SK-N-SH treated with all-trans-retinoic acid at 6 μM for 48 hours (cell line): ENCODE results near the gene CYTH4.

Source experiments
- ATAC-seq: fragments of 200-7000 bp; cut with Tn5 transposase; 3 replicates; pipeline ENCODE4 v1.9.1; 2020; ENCODE audit warnings: mild to moderate bottlenecking, moderate library complexity
- ARNTL ChIP-seq: fragments of 450-650 bp; formaldehyde crosslinking; IDR thresholded peaks from 2 replicates; pipeline ENCODE4 v1.5.0; 2020; ENCODE audit warnings: low read depth, mild to moderate bottlenecking, moderate library complexity, borderline replicate concordance
- BACH2 ChIP-seq: fragments of 250-450 bp; sonication (Bioruptor Pico); IDR thresholded peaks from 2 replicates; pipeline ENCODE4 v1.9.0; 2021; ENCODE audit warnings: mild to moderate bottlenecking, borderline replicate concordance
- CREB5 ChIP-seq: fragments of 250-450 bp; sonication (Bioruptor Pico); IDR thresholded peaks from 2 replicates; pipeline ENCODE4 v1.5.1; 2020; ENCODE audit warnings: low read depth, mild to moderate bottlenecking, moderate library complexity
- CSDC2 ChIP-seq: fragments of 250-450 bp; sonication (Bioruptor Pico); IDR thresholded peaks from 2 replicates; pipeline ENCODE4 v1.5.0; 2020; ENCODE audit warnings: mild to moderate bottlenecking, moderate library complexity
- CSRNP3 ChIP-seq: fragments of 250-450 bp; sonication (Bioruptor Pico); IDR thresholded peaks from 2 replicates; pipeline ENCODE4 v1.5.1; 2021; ENCODE audit warnings: mild to moderate bottlenecking, moderate library complexity
- ESRRG ChIP-seq: fragments of 250-450 bp; sonication (Bioruptor Pico); IDR thresholded peaks from 2 replicates; pipeline ENCODE4 v1.6.1; 2021; ENCODE audit warnings: mild to moderate bottlenecking
- GLIS3 ChIP-seq: fragments of 250-450 bp; sonication (Bioruptor Pico); IDR thresholded peaks from 2 replicates; pipeline ENCODE4 v1.5.0; 2020; ENCODE audit warnings: mild to moderate bottlenecking, moderate library complexity
- ISL1 ChIP-seq: fragments of 250-450 bp; sonication (Bioruptor Pico); IDR thresholded peaks from 2 replicates; pipeline ENCODE4 v2.1.2; 2022; ENCODE audit warnings: mild to moderate bottlenecking, moderate library complexity
- OSR1 ChIP-seq: fragments of 250-450 bp; sonication (Bioruptor Pico); IDR thresholded peaks from 2 replicates; pipeline ENCODE4 v1.8.0; 2022; ENCODE audit warnings: moderate library complexity, mild to moderate bottlenecking, inconsistent platforms
- PATZ1 ChIP-seq: fragments of 250-450 bp; sonication (Bioruptor Pico); IDR thresholded peaks from 2 replicates; pipeline ENCODE4 v1.8.0; 2020; ENCODE audit warnings: mild to moderate bottlenecking, moderate library complexity, borderline replicate concordance
- POU6F1 ChIP-seq: fragments of 250-450 bp; sonication (Bioruptor Pico); IDR thresholded peaks from 2 replicates; pipeline ENCODE4 v1.8.0; 2021; ENCODE audit warnings: low read depth, mild to moderate bottlenecking, moderate library complexity, borderline replicate concordance
- PPARA ChIP-seq: fragments of 250-450 bp; sonication (Bioruptor Pico); IDR thresholded peaks from 2 replicates; pipeline ENCODE4 v1.5.0; 2020; ENCODE audit warnings: mild to moderate bottlenecking, borderline replicate concordance
- RARB ChIP-seq: fragments of 250-450 bp; sonication (Bioruptor Pico); IDR thresholded peaks from 2 replicates; pipeline ENCODE4 v1.8.0; 2021; ENCODE audit warnings: mild to moderate bottlenecking, moderate library complexity
- SNAI2 ChIP-seq: fragments of 250-450 bp; sonication (Bioruptor Pico); IDR thresholded peaks from 2 replicates; pipeline ENCODE4 v1.5.0; 2020; ENCODE audit warnings: mild to moderate bottlenecking, moderate library complexity
- TOX ChIP-seq: fragments of 250-450 bp; sonication (Bioruptor Pico); IDR thresholded peaks from 2 replicates; pipeline ENCODE4 v1.8.0; 2021; ENCODE audit warnings: mild to moderate bottlenecking, moderate library complexity, borderline replicate concordance
- TSHZ2 ChIP-seq: fragments of 250-450 bp; sonication (Bioruptor Pico); IDR thresholded peaks from 2 replicates; pipeline ENCODE4 v1.5.0; 2020; ENCODE audit warnings: mild to moderate bottlenecking, moderate library complexity
- ZC3H10 ChIP-seq: fragments of 250-450 bp; sonication (Bioruptor Pico); IDR thresholded peaks from 2 replicates; pipeline ENCODE4 v1.5.1; 2021; ENCODE audit warnings: mild to moderate bottlenecking, moderate library complexity
- ZFP3 ChIP-seq: fragments of 250-450 bp; sonication (Bioruptor Pico); IDR thresholded peaks from 2 replicates; pipeline ENCODE4 v1.5.0; 2020; ENCODE audit warnings: mild to moderate bottlenecking, moderate library complexity
- ZFP30 ChIP-seq: fragments of 450-650 bp; formaldehyde crosslinking; IDR thresholded peaks from 2 replicates; pipeline ENCODE4 v1.5.0; 2022; ENCODE audit warnings: mild to moderate bottlenecking, moderate library complexity
- ZNF565 ChIP-seq: fragments of 450-650 bp; formaldehyde crosslinking; conservative IDR thresholded peaks from 2 replicates; pipeline ENCODE4 v1.5.0; 2020; ENCODE audit warnings: low read depth, mild to moderate bottlenecking, moderate library complexity
- ZNF70 ChIP-seq: fragments of 450-650 bp; formaldehyde crosslinking; IDR thresholded peaks from 2 replicates; pipeline ENCODE4 v1.5.0; 2020; ENCODE audit warnings: mild to moderate bottlenecking, moderate library complexity
- ZNF8 ChIP-seq: fragments of 450-650 bp; formaldehyde crosslinking; IDR thresholded peaks from 2 replicates; pipeline ENCODE4 v1.5.0; 2020; ENCODE audit warnings: mild to moderate bottlenecking, moderate library complexity

The CYTH4 gene

GRCh38 chr22:37240240-37240940, 41.9 kb upstream of the CYTH4 start:
- TF ChIP-seq TSHZ2 (CRISPR knock-in tag) (no peak), BACH2 (CRISPR knock-in tag) (no peak), CREB5 (CRISPR knock-in tag) (no peak), ZFP3 (CRISPR knock-in tag) (no peak), ARNTL (CRISPR knock-in tag) (no peak), PPARA (CRISPR knock-in tag) (no peak), ZNF70 (CRISPR knock-in tag) (no peak), ISL1 (CRISPR knock-in tag) (no peak), OSR1 (no peak), ZNF8 (CRISPR knock-in tag) (no peak), PATZ1 (CRISPR knock-in tag) (no peak), RARB (no peak), SNAI2 (CRISPR knock-in tag) (no peak), ZNF565 (no peak)
- ATAC-seq, result no peak

- no peak for TF ChIP-seq ZNF565
- TF ChIP-seq POU6F1, result no peak
- TF ChIP-seq ESRRG (CRISPR knock-in tag), result no peak
- no peak for TF ChIP-seq PATZ1 (CRISPR knock-in tag)
- no peak for TF ChIP-seq CSDC2
- TF ChIP-seq ZNF70 (CRISPR knock-in tag), result no peak
- no peak for TF ChIP-seq TSHZ2 (CRISPR knock-in tag)
- TF ChIP-seq GLIS3, result no peak
- TF ChIP-seq ZNF8 (CRISPR knock-in tag), result no peak
- no peak for TF ChIP-seq ISL1 (CRISPR knock-in tag)
- TF ChIP-seq ZFP30 (CRISPR knock-in tag), result no peak
- TF ChIP-seq ZFP3 (CRISPR knock-in tag), result no peak
- no peak for TF ChIP-seq ARNTL (CRISPR knock-in tag)
- TF ChIP-seq CSRNP3 (CRISPR knock-in tag), result no peak
- no peak for TF ChIP-seq RARB
- TF ChIP-seq CREB5 (CRISPR knock-in tag), result no peak
- no peak for TF ChIP-seq ZC3H10 (CRISPR knock-in tag)
- TF ChIP-seq TOX (CRISPR knock-in tag), result no peak
- no peak for ATAC-seq
Measured at GRCh38 chr22:37240941-37241320, 41.4 kb upstream of the CYTH4 start.
